GM12874 (cell line): Measurements from ENCODE around the gene SLC18A2.

Experiments used
- TF ChIP-seq, protein P1 (sequence below): IDR thresholded peaks from 2 replicates; pipeline ENCODE4 v1.5.1; 2011; ENCODE audit warnings: low read depth, mild to moderate bottlenecking, control low read depth, low read length, moderate library complexity; ENCODE audit not compliant: insufficient read depth

SLC18A2 gene

DNA sequence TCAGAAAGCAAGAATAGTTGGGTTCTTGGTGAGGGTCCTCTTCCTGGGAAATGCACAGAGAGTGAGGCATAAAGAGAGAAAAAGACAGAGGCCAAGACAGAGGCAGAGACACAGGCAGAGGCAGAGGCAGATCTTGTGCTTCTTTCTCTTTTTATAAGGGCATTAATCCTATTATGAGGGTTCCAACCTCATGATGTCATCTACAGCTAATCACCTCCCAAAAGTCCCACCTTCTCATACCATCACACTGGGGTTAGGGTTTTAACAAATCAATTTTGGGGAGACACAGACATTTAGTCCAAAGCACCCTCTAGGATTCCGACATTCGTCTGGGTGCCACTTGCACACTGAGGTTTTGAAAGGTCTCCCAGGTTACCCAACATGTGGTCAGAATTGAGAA lies 25.8 kb upstream of the SLC18A2 start:
- TF ChIP-seq, protein P1, sequence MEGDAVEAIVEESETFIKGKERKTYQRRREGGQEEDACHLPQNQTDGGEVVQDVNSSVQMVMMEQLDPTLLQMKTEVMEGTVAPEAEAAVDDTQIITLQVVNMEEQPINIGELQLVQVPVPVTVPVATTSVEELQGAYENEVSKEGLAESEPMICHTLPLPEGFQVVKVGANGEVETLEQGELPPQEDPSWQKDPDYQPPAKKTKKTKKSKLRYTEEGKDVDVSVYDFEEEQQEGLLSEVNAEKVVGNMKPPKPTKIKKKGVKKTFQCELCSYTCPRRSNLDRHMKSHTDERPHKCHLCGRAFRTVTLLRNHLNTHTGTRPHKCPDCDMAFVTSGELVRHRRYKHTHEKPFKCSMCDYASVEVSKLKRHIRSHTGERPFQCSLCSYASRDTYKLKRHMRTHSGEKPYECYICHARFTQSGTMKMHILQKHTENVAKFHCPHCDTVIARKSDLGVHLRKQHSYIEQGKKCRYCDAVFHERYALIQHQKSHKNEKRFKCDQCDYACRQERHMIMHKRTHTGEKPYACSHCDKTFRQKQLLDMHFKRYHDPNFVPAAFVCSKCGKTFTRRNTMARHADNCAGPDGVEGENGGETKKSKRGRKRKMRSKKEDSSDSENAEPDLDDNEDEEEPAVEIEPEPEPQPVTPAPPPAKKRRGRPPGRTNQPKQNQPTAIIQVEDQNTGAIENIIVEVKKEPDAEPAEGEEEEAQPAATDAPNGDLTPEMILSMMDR = no peak

GRCh38 chr10:117216028-117216427 lies 24.9 kb upstream of the SLC18A2 start:
- TF ChIP-seq, protein P1 = no peak

DNA sequence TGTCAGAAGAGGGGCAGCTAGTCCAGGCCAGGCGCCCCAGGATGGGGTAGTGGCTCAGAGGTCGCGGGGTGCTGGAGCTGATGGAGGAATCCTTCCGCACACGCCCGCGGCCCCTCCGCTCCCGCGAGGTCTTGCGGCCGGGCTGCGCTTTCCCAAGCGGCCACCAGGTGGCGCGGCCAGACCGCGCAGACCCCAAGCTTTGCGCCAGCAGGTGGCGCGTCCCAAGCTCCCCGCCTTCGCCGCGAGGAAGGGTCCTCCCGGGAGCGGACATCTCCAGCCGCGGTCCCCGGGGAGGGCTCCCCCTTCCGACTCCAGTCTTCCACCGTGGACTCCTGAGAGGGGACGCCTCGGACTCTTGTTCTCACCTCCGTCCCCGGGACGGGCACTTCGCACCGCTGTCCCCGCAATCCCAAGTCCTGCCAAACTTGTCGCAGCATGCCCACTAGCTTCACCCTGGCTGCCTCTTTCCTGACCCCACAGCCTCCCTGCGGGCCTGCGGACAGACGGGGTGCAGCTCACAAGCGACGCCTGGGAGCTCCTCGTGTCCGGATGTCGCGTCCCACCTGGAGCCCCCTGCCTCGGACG lies 24.2 kb upstream of the SLC18A2 start:
- TF ChIP-seq, protein P1 = peak; percentile 100

- TF ChIP-seq, protein P1 = no peak
Measured at GRCh38 chr10:117217196-117217761, 23.6 kb upstream of the SLC18A2 start.

- TF ChIP-seq, protein P1 = no peak
Measured at GRCh38 chr10:117218654-117219053, 22.3 kb upstream of the SLC18A2 start.

- TF ChIP-seq, protein P1 = no peak
Measured at GRCh38 chr10:117221156-117221711, 19.7 kb upstream of the SLC18A2 start.

- TF ChIP-seq, protein P1 = no peak
Measured at GRCh38 chr10:117222552-117222951, 18.4 kb upstream of the SLC18A2 start.
